AG04450 (cell line): ENCODE measurements around the gene USP46. TPM values are rescaled to one million over a fixed set of nuclear protein-coding genes. Genes with fewer than 3 reads are reported as not detected.

Experiments used
- CTCF ChIA-PET: fragments of 300-600, 350-600 bp; formaldehyde crosslinking; extraction: SDS; loops from one replicate; lab custom pipeline; 2022; ENCODE audit warnings: antibody characterized with exemption, inconsistent platforms; lab: Charles Lee
- POLR2A ChIA-PET: fragments of 350-600 bp; formaldehyde crosslinking; extraction: SDS; loops from one replicate; lab custom pipeline; 2021; ENCODE audit warnings: antibody characterized with exemption, inconsistent platforms; lab: Yijun Ruan, JAX
- DNase-seq: peaks from one replicate; pipeline ENCODE4 v3.0.0-alpha.2; 2011; ENCODE audit warnings: low read depth, low spot score
- H3K27ac ChIP-seq: one replicate; pipeline ENCODE4 v1.5.1; 2012; ENCODE audit warnings: low read depth, low read length, control low read depth
- H3K27me3 ChIP-seq: one replicate; pipeline ENCODE4 v1.6.0; 2012; ENCODE audit warnings: low read length; ENCODE audit not compliant: control insufficient read depth, insufficient read depth
- H3K4me3 ChIP-seq: 2 replicates; pipeline ENCODE4 v1.5.1; 2011; ENCODE audit warnings: mild to moderate bottlenecking, low read depth, low read length, control low read depth
- H3K9me3 ChIP-seq: 2 replicates; pipeline ENCODE4 v1.5.1; 2012; ENCODE audit warnings: low read length; ENCODE audit not compliant: control insufficient read depth, insufficient read depth
- polyA minus RNA-seq: library from RNA; depleted of rRNA, polyadenylated mRNA; stranded (reverse); fragments of >200 nt; gene quantifications from 2 replicates; pipeline ENCODE4 v1.2.3, GENCODE V29; 2011; rRNA and poly(A)+ RNA removed
- polyA plus RNA-seq: library from polyadenylated mRNA; depleted of rRNA; stranded (reverse); fragments of >200 nt; gene quantifications from 2 replicates; pipeline ENCODE4 v1.2.3, GENCODE V29; 2011; rRNA removed
- TF ChIP-seq, protein P1 (sequence below): IDR thresholded peaks from 2 replicates; pipeline ENCODE4 v1.5.1; 2011; ENCODE audit warnings: low read depth, low read length, control low read depth, inconsistent platforms

USP46 gene
- polyA plus RNA-seq, result 66.6 and 69.1 TPM in 2 replicates
- polyA minus RNA-seq, result 83.6 and 83.8 TPM in 2 replicates

GRCh38 chr4:52659001-52659721 is at the start of gene USP46:
USP46 (minus strand) TSS chr4:52659301; CDS start chr4:52659150, 151 bp downstream.
- Histone ChIP-seq H3K27ac (peak within 1 kb of the TSS; percentile 80), H3K9me3 (no peaks in the 10 kb centered on the region; the same call in none of the 2 replicates), H3K4me3 (peak within 1 kb of the TSS; percentile 77), H3K27me3 (no peaks in the 10 kb centered on the region)
- ChIA-PET CTCF (interaction anchor here (1.8 kb wide), 1 partner anchor 324 kb away, joined by 11 read pairs; no protein-coding TSS in a partner anchor), POLR2A (interaction anchor here (0.6 to 2.2 kb wide), 2 partner anchors 53 to 113 kb away, joined by 3 to 16 read pairs; no protein-coding TSS in a partner anchor)
- peak; percentile 24 for DNase-seq
- TF ChIP-seq, protein P1, sequence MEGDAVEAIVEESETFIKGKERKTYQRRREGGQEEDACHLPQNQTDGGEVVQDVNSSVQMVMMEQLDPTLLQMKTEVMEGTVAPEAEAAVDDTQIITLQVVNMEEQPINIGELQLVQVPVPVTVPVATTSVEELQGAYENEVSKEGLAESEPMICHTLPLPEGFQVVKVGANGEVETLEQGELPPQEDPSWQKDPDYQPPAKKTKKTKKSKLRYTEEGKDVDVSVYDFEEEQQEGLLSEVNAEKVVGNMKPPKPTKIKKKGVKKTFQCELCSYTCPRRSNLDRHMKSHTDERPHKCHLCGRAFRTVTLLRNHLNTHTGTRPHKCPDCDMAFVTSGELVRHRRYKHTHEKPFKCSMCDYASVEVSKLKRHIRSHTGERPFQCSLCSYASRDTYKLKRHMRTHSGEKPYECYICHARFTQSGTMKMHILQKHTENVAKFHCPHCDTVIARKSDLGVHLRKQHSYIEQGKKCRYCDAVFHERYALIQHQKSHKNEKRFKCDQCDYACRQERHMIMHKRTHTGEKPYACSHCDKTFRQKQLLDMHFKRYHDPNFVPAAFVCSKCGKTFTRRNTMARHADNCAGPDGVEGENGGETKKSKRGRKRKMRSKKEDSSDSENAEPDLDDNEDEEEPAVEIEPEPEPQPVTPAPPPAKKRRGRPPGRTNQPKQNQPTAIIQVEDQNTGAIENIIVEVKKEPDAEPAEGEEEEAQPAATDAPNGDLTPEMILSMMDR, result no peak

GRCh38 chr4:52704661-52705060 is 45.6 kb upstream of the USP46 start:
- ChIA-PET CTCF (interaction anchor here (1.0 to 1.8 kb wide), 3 partner anchors 159 to 278 kb away, joined by 3 to 8 read pairs (median 4); no protein-coding TSS in a partner anchor), POLR2A (no interaction called here)
- Histone ChIP-seq H3K27me3 (peaks cover 2% of the 10 kb centered on the region), H3K9me3 (no peaks in the 10 kb centered on the region), H3K27ac (no peak overlapping the region), H3K4me3 (no peak overlapping the region)
- TF ChIP-seq, protein P1, result no peak
- DNase-seq, result no peak

- no peak overlapping the region for H3K27ac ChIP-seq
- POLR2A ChIA-PET, result no interaction called here
- H3K4me3 ChIP-seq, result no peak overlapping the region
- CTCF ChIA-PET, result interaction anchor here (0.9 to 1.8 kb wide), 4 partner anchors 159 to 279 kb away, joined by 3 to 8 read pairs (median 4); no protein-coding TSS in a partner anchor
- DNase-seq, result no peak
- H3K27me3 ChIP-seq, result peaks cover 2% of the 10 kb centered on the region
- TF ChIP-seq, protein P1, result no peak
- no peaks in the 10 kb centered on the region for H3K9me3 ChIP-seq
Measured at GRCh38 chr4:52704133-52704532, 45.0 kb upstream of the USP46 start.

DNA sequence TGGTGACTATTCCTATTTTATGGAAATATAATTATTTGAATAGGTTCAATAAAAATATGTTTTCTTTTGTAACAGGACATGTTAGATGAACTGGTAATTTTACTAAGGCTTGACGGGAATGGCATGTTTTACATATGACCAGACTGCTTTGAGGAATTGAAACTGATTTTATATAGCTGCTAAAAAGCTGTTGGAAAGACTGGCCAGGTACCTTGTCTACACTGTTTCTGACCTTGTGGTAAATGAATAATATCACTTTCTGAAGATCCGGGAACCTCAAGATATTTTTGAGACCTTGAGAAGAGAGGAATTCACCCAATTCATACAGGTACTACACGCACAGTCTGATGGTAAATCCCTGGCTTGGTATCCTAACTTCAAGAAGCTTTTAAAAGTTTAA is 42.1 kb upstream of the USP46 start:
- DNase-seq, result no peak
- Histone ChIP-seq H3K27me3 (peaks cover 2% of the 10 kb centered on the region), H3K4me3 (no peak overlapping the region), H3K9me3 (no peaks in the 10 kb centered on the region), H3K27ac (no peak overlapping the region)
- TF ChIP-seq, protein P1, result no peak
- ChIA-PET CTCF (no interaction called here), POLR2A (no interaction called here)

GRCh38 chr4:52694936-52695335 is 35.8 kb upstream of the USP46 start:
- Histone ChIP-seq H3K27ac (no peak overlapping the region), H3K4me3 (no peak overlapping the region), H3K9me3 (no peaks in the 10 kb centered on the region; the same call in none of the 2 replicates), H3K27me3 (peaks cover 5% of the 10 kb centered on the region)
- ChIA-PET POLR2A (no interaction called here), CTCF (interaction anchor here (1.5 kb wide), 1 partner anchor 149 kb away, joined by 6 read pairs; no protein-coding TSS in a partner anchor)
- TF ChIP-seq, protein P1, result no peak
- DNase-seq, result no peak
